Loucy (cell line): ENCODE measurements around the gene KSR1.

Experiments used
- H2AFZ ChIP-seq: fragments of 200-600 bp; sonication (generic); 2 replicates; pipeline ENCODE4 v1.6.0; 2016; ENCODE audit warnings: antibody characterized with exemption, mild to moderate bottlenecking, low read length, moderate library complexity
- H3F3A ChIP-seq: fragments of 200-600 bp; 2 replicates; pipeline ENCODE4 v1.6.0; 2016; ENCODE audit warnings: antibody characterized with exemption, low read depth, mild to moderate bottlenecking
- H3K27me3 ChIP-seq: fragments of 200-600 bp; sonication (generic); 2 replicates; pipeline ENCODE4 v1.6.1; 2014; ENCODE audit warnings: low read length, mild to moderate bottlenecking; ENCODE audit not compliant: insufficient read depth, poor library complexity, severe bottlenecking
- H3K36me3 ChIP-seq: fragments of 200-600 bp; sonication (generic); 2 replicates; pipeline ENCODE4 v1.6.1; 2016; ENCODE audit warnings: low read length; ENCODE audit not compliant: insufficient read depth
- H3K4me1 ChIP-seq: fragments of 200-600 bp; sonication (generic); 2 replicates; pipeline ENCODE4 v1.5.1; 2014; ENCODE audit warnings: low read length, mild to moderate bottlenecking; ENCODE audit not compliant: insufficient read depth, poor library complexity, severe bottlenecking
- H3K4me2 ChIP-seq: fragments of 200-600 bp; sonication (generic); 2 replicates; pipeline ENCODE4 v1.6.0; 2014; ENCODE audit warnings: antibody characterized with exemption, low read length, low read depth, mild to moderate bottlenecking; ENCODE audit not compliant: poor library complexity, severe bottlenecking
- H3K4me3 ChIP-seq: fragments of 200-600 bp; sonication (generic); 2 replicates; pipeline ENCODE4 v1.5.1; 2014; ENCODE audit warnings: low read length, mild to moderate bottlenecking, mixed read lengths; ENCODE audit not compliant: poor library complexity, severe bottlenecking
- H3K79me2 ChIP-seq: fragments of 200-600 bp; sonication (generic); 2 replicates; pipeline ENCODE4 v1.6.1; 2014; ENCODE audit warnings: low read length; ENCODE audit not compliant: insufficient read depth
- H3K9ac ChIP-seq: fragments of 200-600 bp; sonication (generic); 2 replicates; pipeline ENCODE4 v1.6.0; 2014; ENCODE audit warnings: mild to moderate bottlenecking, low read depth, low read length, moderate library complexity; ENCODE audit not compliant: poor library complexity, severe bottlenecking
- H3K9me2 ChIP-seq: fragments of 200-600 bp; sonication (generic); replicated peaks from 2 replicates; pipeline ENCODE4 v1.6.1; 2016; ENCODE audit warnings: low read depth, low read length, mixed read lengths
- H3K9me3 ChIP-seq: fragments of 200-600 bp; sonication (generic); 2 replicates; pipeline ENCODE4 v1.6.1; 2014; ENCODE audit warnings: mild to moderate bottlenecking, antibody characterized with exemption, low read length, low read depth; ENCODE audit not compliant: insufficient read depth
- H4K20me1 ChIP-seq: fragments of 200-600 bp; sonication (generic); 2 replicates; pipeline ENCODE4 v1.6.0; 2014; ENCODE audit warnings: antibody characterized with exemption, low read length, mild to moderate bottlenecking; ENCODE audit not compliant: insufficient read depth, poor library complexity, severe bottlenecking
- CTCF ChIP-seq: fragments of 200-600 bp; sonication (generic); conservative IDR thresholded peaks from 2 replicates; pipeline ENCODE4 v1.5.1; 2014; ENCODE audit warnings: mild to moderate bottlenecking, antibody characterized with exemption, low read length
- EZH2phosphoT487 ChIP-seq: fragments of 200-600 bp; IDR thresholded peaks from 2 replicates; pipeline ENCODE4 v1.6.1; 2018; ENCODE audit warnings: antibody characterized with exemption, mild to moderate bottlenecking, moderate library complexity, borderline replicate concordance

KSR1 gene

GRCh38 chr17:27539794-27540317, 83.6 kb downstream of the KSR1 start:
- H3K9me2 ChIP-seq: no peaks in the 10 kb centered on the region
- TF ChIP-seq EZH2phosphoT487 (no peak), CTCF (no peak)
- no peaks in the 10 kb centered on the region for H3K27me3 ChIP-seq
- no peak overlapping the region for H2AFZ ChIP-seq
- no peaks in the 10 kb centered on the region for H3K9me3 ChIP-seq
- H3K9ac ChIP-seq: no peak overlapping the region
- no peak overlapping the region for H3K4me3 ChIP-seq
- peaks cover 22% of the 10 kb centered on the region; the same call in 1 of the 2 replicates for H3K79me2 ChIP-seq
- H3K4me1 ChIP-seq: peaks cover 51% of the 10 kb centered on the region
- H3K36me3 ChIP-seq: no peaks in the 10 kb centered on the region
- no peak overlapping the region for H3K4me2 ChIP-seq
- no peaks in the 10 kb centered on the region for H3F3A ChIP-seq
- peaks cover 31% of the 10 kb centered on the region for H4K20me1 ChIP-seq

- peaks cover 37% of the 10 kb centered on the region for H4K20me1 ChIP-seq
- H3K4me2 ChIP-seq: no peak overlapping the region
- TF ChIP-seq CTCF (no peak), EZH2phosphoT487 (no peak)
- no peaks in the 10 kb centered on the region for H3F3A ChIP-seq
- no peak overlapping the region for H3K4me3 ChIP-seq
- no peaks in the 10 kb centered on the region for H3K9me3 ChIP-seq
- H3K27me3 ChIP-seq: no peaks in the 10 kb centered on the region
- H2AFZ ChIP-seq: no peak overlapping the region
- H3K9me2 ChIP-seq: no peaks in the 10 kb centered on the region
- H3K9ac ChIP-seq: no peak overlapping the region
- no peaks in the 10 kb centered on the region for H3K36me3 ChIP-seq
- H3K4me1 ChIP-seq: peaks cover 53% of the 10 kb centered on the region
- peaks cover 23% of the 10 kb centered on the region for H3K79me2 ChIP-seq
Observed at GRCh38 chr17:27540318-27541101, 84.3 kb downstream of the KSR1 start.

GRCh38 chr17:27541301-27542023, 85.2 kb downstream of the KSR1 start:
- TF ChIP-seq CTCF (no peak), EZH2phosphoT487 (no peak)
- Histone ChIP-seq H3F3A (no peaks in the 10 kb centered on the region), H3K27me3 (no peaks in the 10 kb centered on the region), H3K36me3 (no peaks in the 10 kb centered on the region), H3K4me2 (no peak overlapping the region), H3K9me2 (no peaks in the 10 kb centered on the region), H4K20me1 (peaks cover 45% of the 10 kb centered on the region), H3K4me1 (peaks cover 53% of the 10 kb centered on the region), H3K4me3 (no peak overlapping the region), H2AFZ (no peak overlapping the region), H3K9ac (no peak overlapping the region), H3K9me3 (no peaks in the 10 kb centered on the region), H3K79me2 (peaks cover 25% of the 10 kb centered on the region)
